ENCODE measurements around the gene UHRF2.

- no peak for TF ChIP-seq CTCF (IDR thresholded peaks at IDR 0.05)
- no peak for TF ChIP-seq ZFX (IDR thresholded peaks at IDR 0.05; ENCODE audit: borderline replicate concordance)
Observed at GRCh38 chr9:6549106-6549800, 136.3 kb downstream of the UHRF2 start.
